NOMO-1 treated with DMSO at 0.1 percent for 48 hours (cell line): Measurements from ENCODE around the gene STARD4.

Source experiments
- DNase-seq: peaks from one replicate; lab custom pipeline; 2025; ENCODE audit not compliant: unreplicated experiment; lab: John Stamatoyannopoulos, UW

Gene STARD4, protein sequence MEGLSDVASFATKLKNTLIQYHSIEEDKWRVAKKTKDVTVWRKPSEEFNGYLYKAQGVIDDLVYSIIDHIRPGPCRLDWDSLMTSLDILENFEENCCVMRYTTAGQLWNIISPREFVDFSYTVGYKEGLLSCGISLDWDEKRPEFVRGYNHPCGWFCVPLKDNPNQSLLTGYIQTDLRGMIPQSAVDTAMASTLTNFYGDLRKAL

DNA sequence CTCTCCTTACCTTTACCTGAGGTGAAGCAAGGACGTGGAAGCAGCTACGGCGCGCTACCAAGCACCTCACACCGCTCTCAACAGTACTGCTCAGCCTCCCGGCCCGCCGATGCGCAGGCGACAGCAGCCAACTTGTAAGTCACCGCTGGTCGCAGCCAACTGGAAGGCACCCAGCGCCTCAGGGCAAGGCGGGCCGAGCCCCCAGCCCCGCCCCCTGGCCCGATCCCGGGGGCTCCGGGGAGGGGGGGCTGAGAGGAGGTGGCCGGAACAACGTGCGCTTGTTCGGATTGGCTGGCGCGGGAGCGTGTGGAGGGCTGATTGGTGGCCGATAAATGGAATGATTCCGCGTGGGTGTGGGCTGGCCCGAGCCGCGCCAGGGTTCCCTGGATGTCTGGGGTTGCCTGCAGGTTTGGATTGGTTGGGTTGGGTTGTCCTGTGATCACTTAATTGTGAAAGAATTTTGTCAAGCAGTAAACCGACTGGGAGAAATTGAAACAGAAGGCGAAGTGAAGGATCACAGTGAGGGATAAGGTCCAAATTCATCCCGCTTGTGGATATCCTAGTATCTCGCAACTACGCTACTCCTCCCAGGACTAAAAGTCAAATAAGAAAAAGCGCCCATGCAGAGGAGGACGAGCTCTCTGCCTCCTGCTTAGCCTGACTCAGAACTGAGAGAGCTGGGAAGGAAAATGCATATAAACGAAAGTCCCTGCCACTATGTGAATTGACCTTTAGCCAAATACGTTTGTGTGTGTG, at the start of gene STARD4:
TSS of gene STARD4 (minus strand) at position 161 of the 756 bp plus-strand sequence. CDS start 5,102 bp downstream, outside the sequence.
- peak; percentile 95 for DNase-seq

DNA sequence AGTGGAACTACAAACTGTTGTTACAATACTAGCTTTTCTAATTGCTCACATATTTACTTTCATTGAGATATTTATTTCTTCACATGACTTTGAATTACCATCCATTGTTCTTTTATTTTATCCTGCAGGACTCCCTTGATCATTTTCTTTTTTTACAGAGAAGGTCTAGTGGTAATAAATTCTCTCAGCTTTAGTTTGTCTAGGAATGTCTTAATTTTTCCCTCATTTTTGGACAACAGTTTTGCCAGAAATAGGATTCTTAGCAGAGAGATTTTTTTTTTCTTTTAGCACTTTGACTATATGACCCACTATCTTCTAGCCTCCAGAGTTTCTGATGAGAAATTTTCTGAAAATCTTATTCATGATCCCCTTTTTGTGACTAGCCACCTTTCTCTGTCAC, 47.3 kb upstream of the STARD4 start:
- DNase-seq, result no peak

GRCh38 chr5:111557686-111558085, 45.4 kb upstream of the STARD4 start:
- DNase-seq, result peak; percentile 26

DNA sequence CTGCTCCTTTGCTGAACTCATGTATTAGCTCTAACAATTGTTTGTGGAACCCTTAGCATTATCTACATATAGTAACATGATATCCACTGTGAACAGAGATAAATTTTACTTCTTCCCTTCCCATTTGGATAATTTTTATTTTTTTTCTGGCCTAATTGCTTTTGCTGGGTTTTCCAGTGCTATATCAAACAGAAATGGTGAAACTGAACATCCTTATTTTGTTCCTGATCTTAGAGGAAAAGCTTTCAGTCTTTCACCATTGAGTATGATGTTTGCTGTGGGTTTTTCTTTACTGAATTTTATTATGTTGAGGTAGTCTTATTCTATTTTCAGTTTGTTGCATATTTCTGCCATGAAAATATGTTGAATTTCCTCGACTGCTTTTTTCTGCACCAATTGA, 44.8 kb upstream of the STARD4 start:
- DNase-seq, result no peak

- DNase-seq, result peak; percentile 85
Observed at GRCh38 chr5:111556501-111556900, 44.2 kb upstream of the STARD4 start.

DNA sequence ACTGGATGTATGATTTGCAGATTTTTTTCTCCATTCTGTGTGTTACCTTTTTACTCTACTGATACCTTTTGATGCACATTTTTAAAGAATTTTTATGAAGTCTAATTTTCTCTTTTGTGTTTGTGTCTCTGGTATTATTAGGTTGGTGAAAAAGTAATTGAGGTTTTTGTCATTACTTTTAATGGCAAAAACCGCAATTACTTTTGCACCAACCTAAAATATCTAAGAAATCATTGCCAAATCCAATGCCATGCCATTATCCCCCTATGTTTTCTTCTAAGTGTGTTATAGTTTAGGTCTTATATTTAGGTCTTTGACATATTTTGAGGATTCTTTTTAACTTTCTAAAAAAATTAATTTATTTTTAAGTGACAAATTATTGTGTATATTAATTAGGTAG, 43.4 kb upstream of the STARD4 start:
- DNase-seq, result no peak

GRCh38 chr5:111553868-111554267, 41.5 kb upstream of the STARD4 start:
- no peak for DNase-seq

DNA sequence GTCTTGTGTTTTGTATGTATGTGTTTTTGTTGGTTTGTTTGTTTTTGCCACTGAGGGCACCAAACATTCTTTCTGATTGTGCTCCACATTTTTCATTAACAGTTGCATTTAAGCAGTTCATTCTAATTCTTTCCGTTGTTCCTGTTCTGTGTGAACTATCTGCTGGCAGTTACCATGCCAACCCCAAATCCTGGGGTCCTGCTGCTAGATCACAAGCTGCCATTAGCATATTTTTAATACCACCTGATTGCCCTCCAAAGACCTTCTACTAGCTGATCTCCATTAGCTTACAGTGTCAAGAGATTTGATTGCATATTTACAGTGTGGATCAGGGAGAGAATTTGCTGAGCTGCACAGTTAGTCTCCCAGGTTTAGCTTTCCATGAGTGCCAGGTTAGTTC, 40.6 kb upstream of the STARD4 start:
- no peak for DNase-seq

DNA sequence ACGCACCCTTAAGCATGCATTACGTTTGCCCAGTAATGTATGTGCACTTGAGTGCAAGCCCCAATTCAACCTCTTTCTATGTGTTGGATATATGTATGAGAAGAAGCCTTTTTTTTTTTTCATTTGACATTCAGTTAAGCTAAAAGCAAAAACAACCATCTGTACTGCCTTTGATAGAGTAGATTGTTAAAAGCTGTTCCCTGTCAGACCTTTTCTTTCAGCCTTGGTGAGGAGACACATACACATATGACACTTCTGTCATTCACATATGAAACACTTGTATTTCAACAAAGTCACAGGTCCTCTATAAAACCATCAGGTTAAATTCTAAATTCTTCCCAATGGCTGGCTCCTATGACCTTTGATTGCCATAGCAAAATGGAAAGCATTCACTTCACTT, 40.2 kb upstream of the STARD4 start:
- DNase-seq, result no peak

DNA sequence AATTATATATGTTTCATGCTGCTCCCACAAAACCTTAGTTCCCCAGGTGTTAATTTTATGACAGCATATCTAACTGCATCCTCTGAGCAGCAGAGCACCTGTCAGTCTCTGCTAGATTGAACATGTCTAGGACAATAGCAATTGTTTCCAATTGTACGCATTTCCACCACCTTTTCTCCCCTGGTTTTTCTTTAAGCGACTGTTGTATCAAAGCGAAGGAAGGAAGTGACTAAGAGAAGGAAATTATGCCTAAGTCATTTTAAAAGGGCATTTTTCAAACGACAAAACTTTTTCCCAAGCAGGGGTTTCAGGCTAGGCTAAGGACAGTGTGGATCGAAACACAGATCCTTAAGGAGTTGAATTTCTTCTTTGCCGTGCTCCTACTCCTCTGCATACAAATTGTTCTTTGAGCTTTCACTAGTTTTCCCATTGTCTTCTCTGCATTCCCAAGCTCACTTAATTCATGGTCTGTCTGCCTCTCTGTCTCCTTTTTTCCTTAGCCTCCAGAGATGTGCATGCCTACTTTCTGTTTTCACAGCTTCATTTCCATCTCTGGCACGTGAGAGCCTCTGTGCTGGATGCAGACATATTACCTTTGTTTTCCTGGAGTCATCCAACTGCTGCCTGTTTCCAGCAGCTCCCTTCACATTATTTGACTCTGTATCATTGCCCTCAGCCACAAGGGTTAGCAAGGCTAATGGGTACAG, 39.4 kb upstream of the STARD4 start:
- DNase-seq, result peak; percentile 13

GRCh38 chr5:111551161-111551560, 38.8 kb upstream of the STARD4 start:
- no peak for DNase-seq

GRCh38 chr5:111550282-111551020, 38.1 kb upstream of the STARD4 start:
- peak; percentile 75 for DNase-seq

GRCh38 chr5:111548992-111549649, 36.8 kb upstream of the STARD4 start:
- DNase-seq, result no peak

GRCh38 chr5:111548348-111548950, 36.1 kb upstream of the STARD4 start:
- no peak for DNase-seq

GRCh38 chr5:111545031-111545430, 32.7 kb upstream of the STARD4 start:
- DNase-seq, result no peak

DNA sequence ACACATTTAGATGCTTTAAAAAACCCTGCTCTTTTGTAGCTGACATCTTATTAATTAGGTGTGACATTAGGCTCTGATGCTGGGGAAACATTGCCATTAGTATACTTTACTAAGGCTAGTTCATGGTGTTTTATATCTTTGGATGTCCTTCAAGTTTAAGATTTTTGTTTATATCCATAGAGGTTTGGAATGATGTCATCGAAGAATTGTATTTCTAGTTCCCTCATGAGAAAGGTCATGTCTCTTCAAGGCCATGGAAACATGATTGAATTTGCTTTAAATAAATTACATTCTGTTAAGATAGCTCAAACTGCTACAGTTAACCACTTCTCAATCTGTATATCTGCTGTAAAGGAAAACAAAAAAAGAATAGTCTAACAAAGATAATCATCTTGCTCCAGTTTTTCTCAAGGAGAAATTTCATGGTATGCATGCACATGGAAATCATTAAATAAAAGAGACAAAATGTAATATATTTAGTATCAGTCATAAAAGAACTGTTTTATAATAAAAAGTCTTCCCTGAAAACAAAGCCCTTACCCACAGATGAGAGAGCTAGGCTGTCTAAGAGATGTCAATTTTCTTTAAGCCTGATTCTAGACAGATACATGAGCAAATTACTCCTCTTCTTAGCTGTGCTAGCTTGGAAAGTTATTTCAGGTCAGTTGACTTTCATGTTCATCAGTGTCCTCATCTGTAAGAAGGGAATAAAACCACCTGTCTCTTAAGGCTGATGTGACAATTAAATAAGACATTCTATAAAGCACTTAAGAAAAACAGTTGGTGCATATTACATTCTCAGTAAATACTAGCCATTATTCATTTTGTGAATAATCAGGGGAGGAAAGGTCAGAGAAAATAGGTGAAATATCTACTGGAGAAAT, 25.0 kb upstream of the STARD4 start:
- DNase-seq, result no peak

GRCh38 chr5:111535879-111536549, 23.7 kb upstream of the STARD4 start:
- no peak for DNase-seq

GRCh38 chr5:111532886-111533582, 20.7 kb upstream of the STARD4 start:
- DNase-seq, result peak; percentile 41
